VCaP (cell line): ENCODE results near the gene BCAS3.
"Not testable (repeated sequence)": the region's sequence is repeated elsewhere in the genome, so short reads cannot be mapped to it uniquely, and the experiment has no call there.

Experiments used
- H3K27ac ChIP-seq: fragments of 450-650 bp; 2 replicates; pipeline ENCODE4 v1.5.1; 2017
- CTCF ChIP-seq: fragments of 450-650 bp; conservative IDR thresholded peaks from 2 replicates; pipeline ENCODE4 v1.5.1; 2017; ENCODE audit warnings: mild to moderate bottlenecking, moderate library complexity

Gene BCAS3

DNA sequence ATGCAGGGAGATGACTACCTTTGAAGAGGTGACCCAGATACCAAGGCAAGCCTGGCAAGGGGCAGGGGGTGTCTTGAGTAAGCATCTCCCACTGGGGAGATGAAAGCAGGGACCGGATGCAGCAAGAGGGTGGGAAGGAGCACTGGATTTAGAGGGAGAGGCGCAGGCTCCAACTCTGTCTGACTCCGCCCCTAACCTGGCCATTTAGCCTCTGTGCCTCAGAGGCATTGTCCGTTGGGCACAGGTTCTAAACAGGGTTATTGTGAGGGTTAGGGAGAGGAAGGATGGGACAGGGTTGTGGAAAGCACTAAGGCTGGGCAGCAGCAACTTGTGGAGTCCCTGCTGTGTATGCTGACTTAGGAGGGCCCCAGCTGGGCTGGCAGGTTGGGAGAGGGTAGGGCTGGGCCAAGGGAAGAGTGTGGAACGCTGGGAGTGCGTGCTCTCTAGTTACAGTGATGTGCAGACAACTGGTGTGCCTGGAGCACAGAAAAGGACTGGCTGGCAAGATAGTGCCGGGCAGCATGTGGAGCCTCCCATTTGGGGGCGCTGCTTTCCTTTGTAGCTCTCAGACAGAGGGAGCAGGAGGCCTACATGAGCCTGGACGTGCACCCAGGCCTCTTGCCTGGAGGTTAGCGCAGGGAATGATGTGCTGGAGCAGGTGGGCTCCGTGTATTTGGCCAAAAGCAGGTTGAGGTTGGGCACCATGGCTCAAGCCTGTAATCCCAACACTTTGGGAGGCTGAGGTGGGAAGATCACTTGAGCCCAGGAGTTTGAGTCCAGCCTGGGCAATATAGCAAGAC, 748.2 kb downstream of the BCAS3 start:
- no peak overlapping the region for H3K27ac ChIP-seq
- no peak for TF ChIP-seq CTCF

- no peak overlapping the region for H3K27ac ChIP-seq
- TF ChIP-seq CTCF, result no peak
These were observed 749.0 kb downstream of the BCAS3 start for GRCh38 chr17:61426482-61427304.

- no peak overlapping the region for H3K27ac ChIP-seq
- no peak for TF ChIP-seq CTCF
These were observed 749.9 kb downstream of the BCAS3 start for GRCh38 chr17:61427567-61427966.

- no peak overlapping the region for H3K27ac ChIP-seq
- no peak for TF ChIP-seq CTCF
These were observed 751.6 kb downstream of the BCAS3 start for GRCh38 chr17:61429274-61429673.

DNA sequence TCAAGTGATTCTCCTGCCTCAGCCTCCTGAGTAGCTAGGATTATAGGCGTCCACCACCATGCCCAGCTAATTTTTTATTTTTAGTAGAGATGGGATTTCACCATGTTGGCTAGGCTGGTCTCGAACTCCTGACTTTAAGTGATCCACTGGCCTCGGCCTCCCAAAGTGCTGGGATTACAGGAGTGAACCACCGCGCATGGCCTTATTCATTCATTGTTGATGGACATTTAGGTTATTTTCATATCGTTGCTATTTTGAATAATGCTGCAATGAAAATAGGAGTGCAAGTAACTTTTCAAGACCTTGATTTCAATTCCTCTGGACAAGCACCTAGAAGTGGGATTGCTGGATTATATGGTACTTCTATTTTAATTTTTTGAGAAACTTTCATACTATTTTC, 752.2 kb downstream of the BCAS3 start:
- H3K27ac ChIP-seq, result not testable (repeated sequence)

DNA sequence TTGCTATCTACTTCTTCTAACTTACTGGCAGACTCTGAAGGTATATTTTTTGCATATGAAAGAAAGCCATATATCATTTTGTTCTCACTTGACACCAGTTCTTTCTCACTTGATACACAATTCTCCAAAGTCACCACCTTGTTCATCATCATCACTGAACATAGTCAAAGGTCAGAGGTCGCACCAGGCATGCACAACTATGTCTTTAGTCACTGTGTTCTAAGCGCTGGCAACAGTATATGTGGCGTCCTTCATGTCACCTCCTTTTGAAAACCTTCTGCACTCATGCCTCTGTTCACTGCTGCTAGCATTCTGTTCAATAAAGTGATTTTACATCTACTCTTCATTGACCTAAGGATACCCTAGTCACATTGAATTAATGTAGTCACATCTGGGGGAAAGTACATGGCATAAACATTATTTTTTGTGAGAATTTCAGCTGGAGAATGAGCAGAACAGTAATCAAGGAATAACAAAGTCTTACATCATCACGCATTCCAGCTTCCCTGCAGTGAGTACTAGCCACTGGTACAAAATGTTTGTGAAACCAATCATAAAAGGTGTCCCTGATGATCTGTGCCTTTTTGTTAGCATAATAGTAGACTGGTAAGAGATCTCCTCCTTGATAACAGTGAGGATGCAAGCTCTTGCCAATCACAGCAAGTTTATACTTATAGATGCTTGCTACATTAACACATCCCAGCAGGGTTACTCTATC, 754.1 kb downstream of the BCAS3 start:
- TF ChIP-seq CTCF, result no peak
- peak overlapping the region; percentile 9; the same call in 1 of the 2 replicates for H3K27ac ChIP-seq

DNA sequence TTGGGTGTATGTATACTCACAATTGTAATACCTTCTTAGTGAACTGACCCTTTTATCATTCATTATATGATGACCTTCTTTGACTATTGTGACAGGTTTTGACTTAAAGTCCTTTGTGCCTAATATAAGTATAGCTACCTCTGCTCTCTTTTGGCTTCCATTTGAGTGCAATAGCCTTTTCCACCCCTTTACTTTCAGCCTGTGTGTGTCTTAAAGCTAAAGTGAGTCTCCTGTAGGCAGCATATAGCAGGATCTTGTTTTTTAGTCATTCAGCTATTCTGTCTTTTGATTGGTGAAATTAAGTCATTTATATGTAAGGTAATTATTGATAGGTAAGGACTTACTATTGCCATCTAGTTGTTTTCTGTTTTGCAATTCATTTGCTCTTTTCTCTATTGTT, 758.6 kb downstream of the BCAS3 start:
- H3K27ac ChIP-seq, result no peak overlapping the region
- TF ChIP-seq CTCF, result no peak
